Naive thymus-derived CD4-positive, alpha-beta T cell (primary cell): ENCODE results near the gene OASL. TPM values are rescaled to one million over a fixed set of nuclear protein-coding genes. Genes with fewer than 3 reads are reported as not detected.
A peak's percentile ranks its signal among the peaks of the same experiment; 100 is the strongest.

Experiments used
- ATAC-seq: fragments of 150-1000 bp; cut with Tn5 transposase; 2 replicates; pipeline ENCODE4 v1.10.0; 2021; ENCODE audit warnings: mild to moderate bottlenecking, moderate library complexity
- CTCF ChIA-PET: fragments of 350-600 bp; sonication (Branson Sonifier 250); formaldehyde crosslinking; loops from one replicate; lab custom pipeline; 2021; ENCODE audit warnings: antibody characterized with exemption; lab: Charles Lee
- POLR2A ChIA-PET: fragments of 350-600 bp; sonication (Branson Sonifier 250); formaldehyde crosslinking; loops from one replicate; lab custom pipeline; 2021; ENCODE audit warnings: antibody characterized with exemption, inconsistent platforms; lab: Charles Lee
- DNase-seq, 9 donors: peaks; one replicate each; pipeline versions ENCODE4 v3.0.0 to v3.0.0-alpha.2; 2020 to 2022; ENCODE audit warnings: mixed read lengths in 1 of 9
- H3K27ac ChIP-seq: one replicate; pipeline ENCODE4 v1.7.0; 2013; ENCODE audit warnings: mild to moderate bottlenecking, low read depth, low read length, moderate library complexity
- H3K27me3 ChIP-seq, 2 donors: one replicate each; pipeline ENCODE4 v1.7.0; 2013; ENCODE audit warnings: low read length in 2 of 2, mild to moderate bottlenecking in 2 of 2, moderate library complexity in 2 of 2; ENCODE audit not compliant: control insufficient read depth in 2 of 2, insufficient read depth in 2 of 2
- H3K36me3 ChIP-seq, 3 experiments: 1 replicate in 2 of 3; 2 replicates in 1 of 3; pipeline ENCODE4 v1.7.0; 2013; ENCODE audit warnings: low read length in 3 of 3, mild to moderate bottlenecking in 3 of 3, moderate library complexity in 1 of 3; ENCODE audit not compliant: insufficient read depth in 3 of 3, control insufficient read depth in 2 of 3
- H3K4me1 ChIP-seq, 2 donors: one replicate each; pipeline ENCODE4 v1.7.0; 2013; ENCODE audit warnings: low read length in 2 of 2, mild to moderate bottlenecking in 2 of 2, moderate library complexity in 1 of 2; ENCODE audit not compliant: control insufficient read depth in 2 of 2, insufficient read depth in 2 of 2
- H3K4me3 ChIP-seq: 2 replicates; pipeline ENCODE4 v1.7.0; 2013; ENCODE audit warnings: mild to moderate bottlenecking, low read length
- H3K9me3 ChIP-seq, 3 experiments: 1 replicate in 2 of 3; 2 replicates in 1 of 3; pipeline ENCODE4 v1.7.0; 2013; ENCODE audit warnings: low read length in 3 of 3; ENCODE audit not compliant: control insufficient read depth in 2 of 3
- H3K27ac Mint-ChIP-seq, 9 donors: one replicate each; pipeline ENCODE4 v1.8.0; 2020 to 2022; ENCODE audit warnings: mixed read lengths in 9 of 9, mild to moderate bottlenecking in 8 of 9, moderate library complexity in 5 of 9, inconsistent platforms in 2 of 9
- H3K27me3 Mint-ChIP-seq, 5 donors: one replicate each; pipeline ENCODE4 v1.8.0; 2021 to 2022; ENCODE audit warnings: mixed read lengths in 5 of 5, mild to moderate bottlenecking in 1 of 5
- H3K36me3 Mint-ChIP-seq, 5 donors: one replicate each; pipeline ENCODE4 v1.8.0; 2020 to 2022; ENCODE audit warnings: mixed read lengths in 5 of 5, mild to moderate bottlenecking in 3 of 5, inconsistent platforms in 1 of 5
- H3K4me1 Mint-ChIP-seq, 7 donors: one replicate each; pipeline ENCODE4 v1.8.0; 2020 to 2022; ENCODE audit warnings: mixed read lengths in 7 of 7, mild to moderate bottlenecking in 3 of 7, inconsistent platforms in 1 of 7
- H3K4me3 Mint-ChIP-seq, 10 donors: one replicate each; pipeline ENCODE4 v1.8.0; 2020 to 2022; ENCODE audit warnings: mild to moderate bottlenecking in 10 of 10, mixed read lengths in 10 of 10, moderate library complexity in 6 of 10, inconsistent platforms in 2 of 10
- H3K9me3 Mint-ChIP-seq, 11 donors: one replicate each; pipeline ENCODE4 v1.8.0; 2020 to 2022; ENCODE audit warnings: mixed read lengths in 11 of 11, mild to moderate bottlenecking in 4 of 11, inconsistent platforms in 1 of 11, moderate library complexity in 1 of 11
- intact Hi-C, 2 donors: fragments of 100-400 bp; cut with micrococcal nuclease; formaldehyde crosslinking; loops; one replicate each; pipeline ENCODE4 v1.15.1; 2023
- polyA plus RNA-seq, 2 donors: library from polyadenylated mRNA; unstranded; fragments of 300-500 nt; fragmentation: Illumina TruSeq; gene quantifications; one replicate each; pipeline ENCODE4 v1.2.3, GENCODE V29; 2021
- total RNA-seq, 6 experiments: library from RNA in 5 of 6; stranded (reverse) in 5 of 6; gene quantifications; 1 replicate in 5 of 6; 2 replicates in 1 of 6; pipeline ENCODE4 v1.2.3 and lab custom pipeline; 2021 to 2026

The OASL gene
- total and polyA plus RNA-seq, 7 experiments from 2014 or later, result 1.2 to 19.4 (median 2.8) TPM

DNA sequence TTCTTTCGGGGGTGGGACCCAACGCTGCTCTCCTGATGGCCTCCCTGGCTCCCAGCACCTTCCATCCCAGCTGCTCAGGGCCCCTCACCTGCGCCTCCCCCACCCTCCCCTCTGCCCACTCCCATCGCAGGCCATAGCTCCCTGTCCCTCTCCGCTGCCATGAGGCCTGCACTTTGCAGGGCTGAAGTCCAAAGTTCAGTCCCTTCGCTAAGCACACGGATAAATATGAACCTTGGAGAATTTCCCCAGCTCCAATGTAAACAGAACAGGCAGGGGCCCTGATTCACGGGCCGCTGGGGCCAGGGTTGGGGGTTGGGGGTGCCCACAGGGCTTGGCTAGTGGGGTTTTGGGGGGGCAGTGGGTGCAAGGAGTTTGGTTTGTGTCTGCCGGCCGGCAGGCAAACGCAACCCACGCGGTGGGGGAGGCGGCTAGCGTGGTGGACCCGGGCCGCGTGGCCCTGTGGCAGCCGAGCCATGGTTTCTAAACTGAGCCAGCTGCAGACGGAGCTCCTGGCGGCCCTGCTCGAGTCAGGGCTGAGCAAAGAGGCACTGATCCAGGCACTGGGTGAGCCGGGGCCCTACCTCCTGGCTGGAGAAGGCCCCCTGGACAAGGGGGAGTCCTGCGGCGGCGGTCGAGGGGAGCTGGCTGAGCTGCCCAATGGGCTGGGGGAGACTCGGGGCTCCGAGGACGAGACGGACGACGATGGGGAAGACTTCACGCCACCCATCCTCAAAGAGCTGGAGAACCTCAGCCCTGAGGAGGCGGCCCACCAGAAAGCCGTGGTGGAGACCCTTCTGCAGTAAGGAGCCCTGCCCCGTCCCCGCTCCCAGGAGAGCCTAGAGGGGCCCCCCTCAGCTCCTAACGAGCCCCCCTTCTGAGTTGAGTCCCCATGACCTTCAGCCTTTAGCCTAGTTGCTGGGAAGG, 60.5 kb downstream of the OASL start, which contains the start of gene HNF1A:
Gene HNF1A (plus strand): TSS at position 248 of the 924 bp plus-strand sequence. CDS start 226 bp downstream, at position 474.
- no peaks in the 10 kb centered on the region for H3K4me1 ChIP-seq
- CTCF ChIA-PET, result no interaction called here
- no peaks in the 10 kb centered on the region for H3K36me3 ChIP-seq
- no peak within 1 kb of the TSS for H3K4me3 Mint-ChIP-seq
- no peaks in the 10 kb centered on the region for H3K9me3 ChIP-seq
- H3K27ac Mint-ChIP-seq, result no peak within 1 kb of the TSS
- H3K4me1 Mint-ChIP-seq, result no peaks in the 10 kb centered on the region
- no peaks in the 10 kb centered on the region for H3K27me3 ChIP-seq
- H3K36me3 Mint-ChIP-seq, result no peaks in the 10 kb centered on the region
- no peak within 1 kb of the TSS for H3K4me3 ChIP-seq
- H3K27ac ChIP-seq, result no peak within 1 kb of the TSS
- POLR2A ChIA-PET, result no interaction called here
- H3K27me3 Mint-ChIP-seq, result peaks cover 0 to 3% (median 0%) of the 10 kb centered on the region in 5 donors
- ATAC-seq (no peak), DNase-seq (no peak)
- intact Hi-C loops, result loop anchor here (10.0 kb wide), 2 partner anchors 264 to 544 kb away; partner anchors contain the start of genes COX6A1 (in 1 of the 2) and UNC119B (in 1 of the 2)
- H3K9me3 Mint-ChIP-seq, result no peaks in the 10 kb centered on the region

- Histone ChIP-seq H3K36me3 (no peaks in the 10 kb centered on the region), H3K9me3 (no peaks in the 10 kb centered on the region), H3K27ac (no peak overlapping the region), H3K4me3 (no peak overlapping the region), H3K4me1 (no peaks in the 10 kb centered on the region), H3K27me3 (no peaks in the 10 kb centered on the region)
- no peaks in the 10 kb centered on the region for H3K36me3 Mint-ChIP-seq
- ChIA-PET POLR2A (no interaction called here), CTCF (no interaction called here)
- ATAC-seq (no peak), DNase-seq (no peak)
- no peaks in the 10 kb centered on the region for H3K9me3 Mint-ChIP-seq
- H3K4me1 Mint-ChIP-seq, result no peaks in the 10 kb centered on the region
- no peak overlapping the region for H3K4me3 Mint-ChIP-seq
- intact Hi-C loops, result loop anchor here (10.0 kb wide), 2 partner anchors 263 to 543 kb away; partner anchors contain the start of genes COX6A1 (in 1 of the 2) and UNC119B (in 1 of the 2)
- no peak overlapping the region for H3K27ac Mint-ChIP-seq
- peaks cover 0 to 3% (median 0%) of the 10 kb centered on the region in 5 donors for H3K27me3 Mint-ChIP-seq
Measured at GRCh38 chr12:120977531-120978295, 61.3 kb downstream of the OASL start.

DNA sequence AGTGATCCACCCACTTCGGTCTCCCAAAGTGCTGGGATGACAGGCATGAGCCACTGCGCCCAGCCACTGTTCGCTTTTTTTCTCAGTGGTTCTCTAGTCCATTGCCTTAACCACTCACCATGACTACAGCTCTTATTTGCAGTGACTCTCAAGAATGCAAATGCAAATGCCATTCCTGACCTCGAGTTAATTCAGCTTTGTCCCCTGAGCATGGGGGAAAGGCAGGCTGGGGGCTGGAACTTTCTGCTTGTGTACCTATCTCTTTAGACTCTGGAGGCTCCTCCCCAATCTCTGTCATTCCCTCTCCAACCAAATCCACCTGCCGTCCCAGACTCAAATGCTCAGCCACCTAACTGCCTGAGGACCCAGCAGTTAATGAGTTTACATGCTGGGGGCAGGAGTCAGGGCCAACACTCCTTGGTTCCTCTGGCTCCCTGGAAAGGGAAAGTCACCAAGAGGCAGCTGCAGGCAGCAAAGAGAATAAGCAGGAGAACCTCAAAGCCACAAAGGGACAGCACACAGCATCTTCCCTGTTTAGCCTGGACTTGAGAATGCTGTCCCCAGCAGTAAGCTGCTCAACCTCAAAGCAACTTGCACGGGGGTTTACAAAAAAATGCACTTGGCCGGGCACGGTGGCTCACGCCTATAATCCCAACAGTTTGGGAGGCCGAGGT, 66.0 kb downstream of the OASL start:
- no peak overlapping the region for H3K4me3 Mint-ChIP-seq
- ChIA-PET CTCF (interaction anchor here (0.7 to 2.1 kb wide), 7 partner anchors 11 to 631 kb away, joined by 3 to 26 read pairs (median 3); no protein-coding TSS in a partner anchor), POLR2A (interaction anchor here (0.7 kb wide), 1 partner anchor 123 kb away, joined by 3 read pairs; no protein-coding TSS in a partner anchor)
- Histone ChIP-seq H3K4me1 (no peaks in the 10 kb centered on the region), H3K27me3 (no peaks in the 10 kb centered on the region), H3K27ac (no peak overlapping the region), H3K9me3 (no peaks in the 10 kb centered on the region), H3K36me3 (no peaks in the 10 kb centered on the region), H3K4me3 (no peak overlapping the region)
- ATAC-seq (no peak), DNase-seq (no peak)
- H3K27me3 Mint-ChIP-seq, result no peaks in the 10 kb centered on the region
- H3K4me1 Mint-ChIP-seq, result peaks cover 0 to 8% (median 7%) of the 10 kb centered on the region in 7 donors
- H3K36me3 Mint-ChIP-seq, result no peaks in the 10 kb centered on the region
- intact Hi-C loops, result loop anchor here (5.0 to 10.0 kb wide), 3 partner anchors 258 to 646 kb away; partner anchors contain the start of genes COX6A1 (in 1 of the 2), PLA2G1B (in 1 of the 2) and UNC119B (in 1 of the 2)
- peak overlapping the region in 1 of 9 donors; percentile 62 for H3K27ac Mint-ChIP-seq
- H3K9me3 Mint-ChIP-seq, result no peaks in the 10 kb centered on the region

DNA sequence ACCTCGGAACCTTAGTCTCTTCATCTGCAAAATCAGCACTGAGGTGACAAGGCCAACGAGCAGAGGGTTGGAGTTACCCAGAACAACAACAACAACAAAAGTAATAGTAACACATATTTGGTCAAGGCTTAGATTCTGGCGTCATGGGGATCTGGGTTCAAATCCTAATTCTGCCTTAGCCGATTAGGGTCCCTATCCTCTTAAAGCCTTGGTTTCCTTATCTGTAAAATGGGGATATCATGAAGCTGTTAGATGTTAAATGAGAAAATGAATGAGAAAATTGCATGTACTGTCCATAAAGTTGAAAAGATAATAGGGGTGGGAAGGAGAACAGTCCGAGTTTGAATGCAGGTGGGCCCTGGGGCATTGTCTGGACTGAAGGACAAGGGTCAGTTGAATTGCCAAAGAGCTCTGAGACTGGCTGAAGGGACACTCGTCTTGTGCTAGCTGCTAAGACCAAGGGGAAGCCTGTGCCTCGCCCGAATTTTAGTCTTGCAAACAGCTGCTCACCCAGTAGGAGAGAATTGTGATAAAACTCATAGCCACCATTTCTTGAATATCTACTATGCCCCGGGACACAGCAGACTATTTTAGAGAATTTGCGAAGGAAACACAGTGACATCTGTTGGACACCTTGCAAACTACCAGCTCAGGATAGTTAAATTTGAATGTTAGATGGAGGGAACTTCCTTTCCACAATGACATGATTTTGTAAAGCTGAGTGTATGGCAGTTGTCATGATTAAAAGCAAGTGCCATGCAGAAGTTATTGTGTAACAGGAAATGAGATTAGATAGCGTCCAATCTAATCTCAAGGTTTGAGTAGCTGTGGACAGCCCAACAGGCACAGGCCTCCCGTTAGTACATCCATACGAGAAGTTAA, 67.5 kb downstream of the OASL start:
- Mint-ChIP-seq H3K27ac (peak overlapping the region in 1 of 9 donors; percentile 77), H3K27me3 (peaks cover 0 to 3% (median 0%) of the 10 kb centered on the region in 5 donors), H3K4me3 (no peak overlapping the region), H3K36me3 (no peaks in the 10 kb centered on the region), H3K9me3 (no peaks in the 10 kb centered on the region), H3K4me1 (peaks cover 0 to 8% (median 7%) of the 10 kb centered on the region in 7 donors)
- intact Hi-C loops, result loop anchor here (1.0 to 10.0 kb wide), 13 partner anchors 11 to 644 kb away; partner anchors contain the start of genes COX6A1 (in 1 of the 2), PLA2G1B (in 1 of the 2), SPPL3 (in 1 of the 2) and UNC119B (in 1 of the 2)
- POLR2A ChIA-PET, result interaction anchor here (0.6 to 1.2 kb wide), 3 partner anchors 322 to 679 kb away, joined by 3 to 5 read pairs (median 3); partner anchors contain the start of gene POP5
- DNase-seq (peak in 8 of 9 donors; percentile 25 to 75 (median 63)), ATAC-seq (peak; percentile 95)
- H3K4me3 ChIP-seq, result no peak overlapping the region
- H3K27ac ChIP-seq, result no peak overlapping the region
- CTCF ChIA-PET, result interaction anchor here (0.6 to 2.1 kb wide), 24 partner anchors 9 to 428 kb away, joined by 3 to 26 read pairs (median 4); partner anchors contain the start of genes POP5 and RNF34
- no peaks in the 10 kb centered on the region for H3K4me1 ChIP-seq
- H3K36me3 ChIP-seq, result no peaks in the 10 kb centered on the region
- H3K27me3 ChIP-seq, result no peaks in the 10 kb centered on the region
- no peaks in the 10 kb centered on the region for H3K9me3 ChIP-seq

DNA sequence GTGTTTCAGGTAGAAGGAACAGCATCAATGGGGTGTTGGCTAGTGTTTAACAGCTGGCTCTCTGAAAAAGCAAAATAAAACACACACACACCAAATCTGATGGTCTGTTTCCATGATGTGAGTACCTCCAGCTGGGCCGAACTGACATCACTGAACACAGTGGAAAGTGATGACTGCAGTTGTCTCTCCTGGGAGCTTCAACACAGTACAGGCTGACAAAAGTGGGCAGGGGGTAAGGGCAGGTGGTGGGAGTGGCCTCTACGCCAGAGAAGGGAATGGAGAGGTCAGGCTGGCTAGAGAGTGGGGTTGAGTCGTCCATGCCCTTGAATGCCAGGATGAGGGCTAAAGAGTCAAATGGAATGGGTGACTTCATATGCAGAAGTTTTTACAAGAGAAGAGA, 68.7 kb downstream of the OASL start:
- Mint-ChIP-seq H3K9me3 (no peaks in the 10 kb centered on the region), H3K27me3 (peaks cover 0 to 3% (median 0%) of the 10 kb centered on the region in 5 donors), H3K4me1 (peaks cover 0 to 8% (median 7%) of the 10 kb centered on the region in 7 donors), H3K4me3 (no peak overlapping the region), H3K27ac (peak overlapping the region in 1 of 9 donors; percentile 45), H3K36me3 (no peaks in the 10 kb centered on the region)
- H3K4me3 ChIP-seq, result no peak overlapping the region
- no peak for ATAC-seq
- no peaks in the 10 kb centered on the region for H3K36me3 ChIP-seq
- POLR2A ChIA-PET, result interaction anchor here (0.6 to 0.8 kb wide), 2 partner anchors 10 to 116 kb away, joined by 3 read pairs; no protein-coding TSS in a partner anchor
- no peaks in the 10 kb centered on the region for H3K9me3 ChIP-seq
- CTCF ChIA-PET, result interaction anchor here (0.7 to 1.2 kb wide), 2 partner anchors 10 to 113 kb away, joined by 3 read pairs; no protein-coding TSS in a partner anchor
- H3K27ac ChIP-seq, result no peak overlapping the region
- no peak for DNase-seq
- no peaks in the 10 kb centered on the region for H3K27me3 ChIP-seq
- intact Hi-C loops, result loop anchor here (2.0 to 10.0 kb wide), 6 partner anchors 66 to 643 kb away; partner anchors contain the start of genes COX6A1 (in 1 of the 2), PLA2G1B (in 1 of the 2), SPPL3 (in 1 of the 2) and UNC119B (in 1 of the 2)
- no peaks in the 10 kb centered on the region for H3K4me1 ChIP-seq
